ENCODE measurements around the gene CATSPERE.

Gene CATSPERE

DNA sequence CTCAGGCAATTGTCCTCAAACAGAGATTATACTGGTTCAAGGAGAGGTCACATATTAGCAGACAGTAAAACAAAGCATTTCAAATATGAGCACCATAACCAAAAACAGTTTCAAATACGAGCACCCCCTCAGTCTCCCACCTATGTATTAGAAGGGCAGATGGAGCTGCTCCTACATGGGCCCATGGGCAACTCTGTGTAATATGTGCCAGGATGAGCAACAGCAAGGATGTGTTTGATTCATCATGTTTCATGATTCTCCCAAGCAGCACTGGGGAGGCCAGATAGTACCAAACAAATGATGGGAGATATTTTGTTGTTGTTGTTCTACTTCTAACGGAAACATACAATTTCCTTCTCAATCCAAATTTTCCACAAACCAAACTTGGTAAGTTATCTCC lies 18.2 kb upstream of the CATSPERE start:
- ATAC-seq, result no peak
- Mint-ChIP-seq H3K36me3 (peaks cover 6% of the 10 kb centered on the region), H3K4me1 (peaks cover 41% of the 10 kb centered on the region), H3K27ac (no peak overlapping the region), H3K27me3 (no peaks in the 10 kb centered on the region), H3K4me3 (no peak overlapping the region), H3K9me3 (no peaks in the 10 kb centered on the region)

DNA sequence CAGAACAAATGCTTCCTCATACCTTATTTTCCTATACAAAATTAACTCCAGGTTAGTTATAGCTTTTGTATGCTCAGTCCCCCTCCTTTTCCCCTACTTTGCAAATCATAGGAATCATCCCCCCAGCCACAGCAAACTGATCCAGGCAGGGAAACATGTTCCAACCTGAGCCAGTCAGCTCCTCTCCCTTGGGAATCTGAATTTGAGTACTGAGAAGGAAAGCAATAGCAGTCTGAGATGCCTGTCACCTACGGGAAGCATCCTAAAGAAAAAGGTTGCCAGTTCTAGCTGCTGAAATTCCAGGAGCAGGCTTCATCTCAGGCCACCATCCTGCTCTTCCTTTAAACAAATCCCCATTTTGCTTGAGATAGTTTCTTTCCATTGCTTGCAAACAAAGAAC lies 16.2 kb upstream of the CATSPERE start:
- peaks cover 14% of the 10 kb centered on the region for H3K36me3 Mint-ChIP-seq
- no peak overlapping the region for H3K27ac Mint-ChIP-seq
- no peak overlapping the region for H3K4me3 Mint-ChIP-seq
- H3K4me1 Mint-ChIP-seq, result peaks cover 41% of the 10 kb centered on the region
- no peaks in the 10 kb centered on the region for H3K27me3 Mint-ChIP-seq
- no peak for ATAC-seq
- no peaks in the 10 kb centered on the region for H3K9me3 Mint-ChIP-seq

DNA sequence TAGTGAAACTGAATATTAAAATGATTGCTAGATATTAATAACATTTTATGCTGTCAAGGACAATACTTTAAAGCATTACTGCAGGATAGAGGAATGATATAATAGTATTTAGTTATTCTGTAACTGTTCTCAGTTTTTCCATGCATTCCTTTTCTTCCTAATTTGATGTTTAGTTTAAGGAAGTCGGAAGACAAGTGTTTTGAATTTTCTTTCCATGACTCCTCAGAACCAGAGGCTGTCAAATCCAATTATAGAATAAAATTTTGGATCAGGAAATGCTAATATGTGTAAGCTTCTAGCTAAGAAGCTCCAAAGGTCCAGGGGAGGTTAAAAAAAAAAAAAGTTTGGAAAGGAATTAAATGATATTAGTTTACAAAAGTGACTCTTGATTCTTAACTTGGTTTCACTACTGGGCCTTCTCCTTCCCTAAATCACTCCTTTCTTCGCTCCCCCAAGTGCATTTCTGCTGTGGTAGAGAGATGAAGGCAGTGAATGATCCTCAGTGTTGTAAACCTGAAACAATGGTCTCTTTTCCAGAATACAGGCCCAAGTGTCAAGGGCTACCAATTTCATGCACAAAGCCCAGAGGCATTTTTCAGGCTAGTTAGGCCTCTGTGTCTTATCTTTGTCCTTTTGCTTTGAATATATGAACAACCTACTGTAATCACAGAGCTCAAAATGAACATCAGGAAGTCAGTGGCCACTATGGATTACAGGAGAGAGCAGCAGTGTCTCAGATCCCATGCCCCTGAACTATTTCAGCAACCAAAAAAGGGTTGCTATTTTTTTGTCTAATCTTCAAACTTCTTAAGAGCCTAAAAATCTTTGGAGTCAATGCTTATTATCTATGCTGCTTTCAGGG lies 15.5 kb upstream of the CATSPERE start:
- no peak for ATAC-seq
- peaks cover 48% of the 10 kb centered on the region for H3K4me1 Mint-ChIP-seq
- H3K4me3 Mint-ChIP-seq, result no peak overlapping the region
- H3K36me3 Mint-ChIP-seq, result peaks cover 17% of the 10 kb centered on the region
- H3K9me3 Mint-ChIP-seq, result no peaks in the 10 kb centered on the region
- H3K27ac Mint-ChIP-seq, result peak overlapping the region; percentile 54
- H3K27me3 Mint-ChIP-seq, result no peaks in the 10 kb centered on the region

DNA sequence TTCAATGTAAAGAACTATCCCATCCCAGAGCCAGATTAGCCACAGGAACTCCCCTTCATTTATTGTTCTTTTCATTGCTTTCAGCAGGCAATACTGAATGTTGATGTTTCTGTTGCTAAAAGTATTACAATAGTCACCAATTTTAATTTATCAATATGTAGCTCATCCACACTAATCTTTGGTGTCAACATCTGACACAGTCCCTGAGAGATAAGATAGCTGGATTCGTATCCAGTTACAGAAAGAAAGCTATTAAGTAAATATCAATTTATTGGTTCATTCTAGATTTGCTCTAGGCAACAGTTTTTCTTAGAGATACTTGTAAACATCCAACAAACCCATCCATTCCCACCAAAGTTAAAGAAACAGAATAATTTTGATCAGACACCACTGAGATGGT lies 14.0 kb upstream of the CATSPERE start:
- Mint-ChIP-seq H3K4me1 (peaks cover 52% of the 10 kb centered on the region), H3K9me3 (no peaks in the 10 kb centered on the region), H3K27ac (no peak overlapping the region), H3K36me3 (peaks cover 17% of the 10 kb centered on the region), H3K27me3 (no peaks in the 10 kb centered on the region), H3K4me3 (no peak overlapping the region)
- no peak for ATAC-seq

DNA sequence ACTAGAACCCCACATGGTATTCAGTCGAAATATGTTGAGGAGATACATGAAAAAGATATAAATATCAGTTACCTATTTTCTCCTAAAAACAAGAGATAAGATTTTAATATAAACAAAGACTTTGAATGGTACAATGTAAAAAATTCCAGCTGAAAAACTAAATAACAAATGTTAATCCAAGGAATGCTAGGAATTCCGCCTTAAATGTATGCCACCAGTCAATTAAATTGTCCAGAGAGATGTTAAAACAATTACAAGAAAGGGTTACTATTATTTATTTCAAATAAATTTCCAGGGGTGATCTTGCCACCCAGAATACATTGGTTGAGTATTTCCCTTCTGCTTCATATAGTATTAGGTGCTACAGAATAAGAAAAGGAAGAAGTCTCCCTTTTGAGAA lies 13.5 kb upstream of the CATSPERE start:
- peaks cover 17% of the 10 kb centered on the region for H3K36me3 Mint-ChIP-seq
- peaks cover 57% of the 10 kb centered on the region for H3K4me1 Mint-ChIP-seq
- no peak for ATAC-seq
- no peak overlapping the region for H3K4me3 Mint-ChIP-seq
- H3K27ac Mint-ChIP-seq, result no peak overlapping the region
- H3K27me3 Mint-ChIP-seq, result no peaks in the 10 kb centered on the region
- H3K9me3 Mint-ChIP-seq, result no peaks in the 10 kb centered on the region

DNA sequence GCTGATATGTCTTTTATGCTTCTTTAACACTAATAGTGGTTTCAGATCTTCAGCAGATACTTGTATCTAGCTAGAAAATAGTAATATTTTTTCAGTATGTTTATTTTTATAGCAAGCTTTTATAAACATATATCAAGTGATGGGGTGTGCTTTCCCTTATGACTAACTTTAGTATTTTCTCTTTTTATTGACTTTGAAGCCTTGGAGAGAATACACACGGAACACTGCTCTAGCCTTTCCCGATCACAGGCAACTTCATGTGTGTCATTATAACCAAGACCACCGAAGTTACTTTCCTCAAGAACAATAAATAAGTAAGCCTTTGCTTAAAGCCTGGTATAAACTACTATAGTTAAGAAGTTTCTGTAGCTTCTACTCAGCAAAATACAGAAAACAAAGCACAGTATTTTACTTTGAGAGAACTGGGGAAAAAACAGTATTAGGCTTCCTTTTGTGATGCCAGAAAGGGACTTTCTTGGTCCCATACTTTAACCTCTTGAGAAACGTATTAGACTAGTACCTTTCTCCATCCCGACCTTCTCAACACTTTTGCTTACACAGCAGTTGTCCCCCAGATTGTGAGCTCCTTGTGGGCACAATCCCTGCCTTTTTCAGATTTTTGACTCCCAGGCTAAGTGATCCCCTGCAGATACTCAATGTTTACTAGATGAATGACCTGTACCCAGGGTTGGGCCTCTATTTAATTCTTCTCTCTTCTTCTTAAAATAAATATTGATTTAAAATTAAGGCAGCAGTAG lies 12.6 kb upstream of the CATSPERE start:
- peaks cover 57% of the 10 kb centered on the region for H3K4me1 Mint-ChIP-seq
- no peak overlapping the region for H3K27ac Mint-ChIP-seq
- ATAC-seq, result no peak

DNA sequence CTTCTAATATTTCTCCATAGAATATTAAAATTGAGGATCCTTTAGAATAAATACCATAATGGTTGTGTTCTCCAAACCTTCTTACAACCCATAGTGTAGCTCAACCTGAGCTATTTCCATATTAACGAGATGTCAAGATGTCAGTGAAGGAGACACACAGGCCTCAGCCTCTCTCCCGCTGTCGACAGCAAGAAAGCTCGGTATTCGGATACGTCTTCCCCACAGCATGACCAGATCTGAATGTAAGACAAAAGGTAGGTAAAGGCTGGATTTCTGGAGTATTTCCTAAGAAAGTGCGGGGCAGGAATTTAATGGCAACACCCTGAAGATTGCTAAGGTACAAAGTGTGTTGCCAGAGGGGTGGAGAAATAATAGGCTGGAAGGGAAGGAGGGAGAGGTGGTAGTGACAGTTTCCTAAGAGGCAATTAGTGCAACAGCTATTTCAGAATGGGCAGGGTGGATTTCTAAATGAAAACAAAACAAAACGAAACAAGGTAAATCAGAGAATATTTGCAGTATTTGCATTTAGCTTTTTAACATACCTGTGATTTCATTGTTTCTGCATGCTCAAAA lies 11.1 kb upstream of the CATSPERE start:
- no peak for ATAC-seq
- Mint-ChIP-seq H3K9me3 (no peaks in the 10 kb centered on the region), H3K27ac (peak overlapping the region; percentile 78), H3K27me3 (no peaks in the 10 kb centered on the region), H3K4me3 (peak overlapping the region; percentile 77), H3K4me1 (peaks cover 53% of the 10 kb centered on the region), H3K36me3 (peaks cover 13% of the 10 kb centered on the region)

More for the DNA sequence above, 12.6 kb upstream of the CATSPERE start:
- H3K4me3 Mint-ChIP-seq, result no peak overlapping the region
- no peaks in the 10 kb centered on the region for H3K27me3 Mint-ChIP-seq
- H3K9me3 Mint-ChIP-seq, result no peaks in the 10 kb centered on the region
- peaks cover 17% of the 10 kb centered on the region for H3K36me3 Mint-ChIP-seq

DNA sequence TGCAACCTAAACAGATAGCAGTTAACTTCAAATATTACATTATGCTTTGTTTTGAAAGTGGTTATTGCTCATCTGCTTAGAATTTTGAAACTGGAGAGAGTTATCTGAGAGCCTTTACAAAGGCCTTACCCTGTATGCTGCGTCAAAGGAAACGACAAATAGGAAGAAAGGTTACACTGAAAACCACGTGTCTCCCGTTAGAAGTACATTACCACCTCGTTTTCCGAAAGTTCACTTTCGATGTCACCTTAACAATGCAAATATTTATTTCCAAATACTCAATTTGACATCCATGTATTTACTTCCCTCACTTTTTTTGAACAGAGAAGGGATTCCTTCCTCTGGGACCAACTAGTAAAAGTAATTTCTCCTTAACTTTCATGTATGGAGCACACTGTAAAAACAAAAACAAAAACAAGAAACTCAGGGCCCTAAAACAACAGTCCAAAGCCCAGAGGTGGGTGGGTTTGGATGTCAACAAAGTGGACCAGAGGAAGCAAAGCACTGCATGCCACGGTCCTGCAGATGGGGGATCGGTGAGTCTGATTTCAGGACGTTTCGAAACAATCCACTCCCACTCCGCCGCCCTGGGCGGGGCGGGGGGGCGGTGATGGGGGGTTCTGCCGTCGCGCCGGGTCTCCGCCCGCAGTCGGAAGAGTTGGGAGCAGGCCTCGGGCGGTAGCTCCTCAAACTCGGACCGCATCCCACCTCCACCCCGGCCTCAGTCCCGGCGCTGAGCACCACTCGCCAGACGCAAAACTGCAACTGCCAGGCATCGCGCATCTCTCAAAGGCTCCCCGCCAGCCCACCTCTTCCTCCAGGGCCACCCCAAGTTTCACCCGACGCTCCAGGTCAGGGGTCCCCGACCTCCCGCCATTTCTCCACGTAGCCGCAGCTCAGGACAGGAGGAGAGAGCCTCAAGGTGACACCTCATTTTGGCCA lies 10.2 kb upstream of the CATSPERE start:
- peak overlapping the region; percentile 78 for H3K27ac Mint-ChIP-seq
- ATAC-seq, result peak; percentile 29
- peaks cover 44% of the 10 kb centered on the region for H3K4me1 Mint-ChIP-seq
- H3K4me3 Mint-ChIP-seq, result peak overlapping the region; percentile 77
- peaks cover 10% of the 10 kb centered on the region for H3K36me3 Mint-ChIP-seq
- H3K9me3 Mint-ChIP-seq, result no peaks in the 10 kb centered on the region
- H3K27me3 Mint-ChIP-seq, result no peaks in the 10 kb centered on the region

DNA sequence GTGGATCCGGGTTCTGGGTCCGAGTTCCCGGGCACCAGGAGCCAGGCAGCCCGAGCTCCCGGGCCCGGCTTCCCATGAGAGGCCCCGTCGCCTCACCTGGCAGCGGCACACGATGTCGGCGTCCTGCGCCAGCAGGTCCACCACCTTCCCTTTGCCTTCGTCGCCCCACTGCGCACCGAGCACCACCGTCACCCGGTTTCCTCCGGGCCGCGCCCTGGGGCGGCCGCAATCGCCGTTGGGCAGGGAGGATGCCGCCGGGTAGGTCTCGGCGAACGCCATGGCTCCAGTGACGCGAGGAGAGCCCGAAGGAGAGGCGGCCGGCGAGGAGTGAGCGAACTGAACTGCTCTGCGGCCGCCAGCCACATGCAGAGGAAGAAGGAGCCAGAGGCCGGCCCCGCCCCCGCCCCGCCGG lies 9.5 kb upstream of the CATSPERE start, which contains the start of gene ADSS2:
ADSS2 (minus strand) TSS at position 371 of the 412 bp plus-strand sequence; CDS start at position 279, 92 bp downstream.
- H3K27ac Mint-ChIP-seq, result peak within 1 kb of the TSS; percentile 78
- no peak for ATAC-seq
- no peaks in the 10 kb centered on the region for H3K27me3 Mint-ChIP-seq
- H3K4me3 Mint-ChIP-seq, result peak within 1 kb of the TSS; percentile 77
- H3K9me3 Mint-ChIP-seq, result no peaks in the 10 kb centered on the region
- peaks cover 10% of the 10 kb centered on the region for H3K36me3 Mint-ChIP-seq
- H3K4me1 Mint-ChIP-seq, result peaks cover 39% of the 10 kb centered on the region

DNA sequence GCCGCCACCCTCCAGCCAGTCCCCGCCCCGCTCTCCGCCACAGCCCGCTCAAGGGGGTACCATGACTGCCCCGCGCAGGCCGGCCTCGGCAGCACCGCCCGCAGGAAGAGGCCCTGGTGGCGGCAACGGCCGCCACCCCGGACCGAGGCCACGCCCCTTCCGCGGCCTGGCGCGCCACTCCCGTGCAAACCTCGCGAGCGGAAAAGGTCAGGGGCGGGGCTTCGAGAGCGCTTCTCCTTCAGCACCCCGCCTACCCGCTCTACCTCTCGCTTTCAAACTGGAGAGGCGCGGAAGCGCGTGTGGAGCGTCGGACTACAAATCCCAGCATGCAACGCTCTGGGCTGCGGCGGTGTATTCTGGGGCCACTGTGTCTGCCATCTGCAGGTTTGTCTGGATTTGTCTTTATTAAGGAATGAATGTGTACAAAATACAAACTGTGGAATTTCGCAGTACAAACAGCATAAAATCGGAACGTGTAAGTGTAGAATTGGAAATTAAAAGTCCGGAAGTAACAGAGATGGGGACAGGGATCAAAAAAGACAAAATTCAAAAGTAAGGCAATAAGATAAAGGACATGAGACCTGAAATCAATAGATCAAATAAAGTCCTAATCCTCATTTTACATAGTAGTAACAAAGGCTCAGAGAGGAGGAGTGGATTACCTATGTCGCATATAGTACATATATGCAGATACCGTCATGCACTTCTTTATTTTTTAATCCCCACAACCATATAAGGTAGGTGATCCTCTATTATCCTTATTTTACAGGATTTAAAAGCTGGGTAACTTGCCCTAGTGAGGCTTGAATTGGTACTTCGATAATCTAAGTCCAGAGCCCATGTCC lies 8.9 kb upstream of the CATSPERE start:
- Mint-ChIP-seq H3K27ac (peak overlapping the region; percentile 78), H3K9me3 (no peaks in the 10 kb centered on the region), H3K27me3 (no peaks in the 10 kb centered on the region), H3K4me1 (peaks cover 34% of the 10 kb centered on the region), H3K4me3 (peak overlapping the region; percentile 77), H3K36me3 (peaks cover 10% of the 10 kb centered on the region)
- ATAC-seq, result peak; percentile 98

DNA sequence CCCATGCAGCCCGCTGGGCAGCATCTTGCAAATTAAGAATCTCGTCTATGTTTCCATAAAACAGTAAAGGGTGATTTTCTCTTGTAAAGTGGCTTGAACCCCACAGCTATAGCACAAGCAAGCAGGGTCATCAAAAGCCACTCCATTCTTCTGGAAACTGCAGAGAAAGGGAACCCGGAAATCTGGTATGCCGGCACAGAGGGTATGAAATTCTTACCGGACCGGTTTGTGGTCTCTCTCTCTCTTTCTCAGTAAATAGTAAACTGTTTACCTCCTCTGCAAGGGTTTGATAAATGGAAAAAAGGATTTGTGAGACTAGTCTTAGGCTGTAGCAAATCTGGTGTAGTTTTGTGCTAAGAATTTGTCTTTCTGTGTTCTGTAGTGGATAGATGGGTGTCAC lies 6.7 kb upstream of the CATSPERE start:
- Mint-ChIP-seq H3K4me1 (peaks cover 20% of the 10 kb centered on the region), H3K27ac (no peak overlapping the region)

DNA sequence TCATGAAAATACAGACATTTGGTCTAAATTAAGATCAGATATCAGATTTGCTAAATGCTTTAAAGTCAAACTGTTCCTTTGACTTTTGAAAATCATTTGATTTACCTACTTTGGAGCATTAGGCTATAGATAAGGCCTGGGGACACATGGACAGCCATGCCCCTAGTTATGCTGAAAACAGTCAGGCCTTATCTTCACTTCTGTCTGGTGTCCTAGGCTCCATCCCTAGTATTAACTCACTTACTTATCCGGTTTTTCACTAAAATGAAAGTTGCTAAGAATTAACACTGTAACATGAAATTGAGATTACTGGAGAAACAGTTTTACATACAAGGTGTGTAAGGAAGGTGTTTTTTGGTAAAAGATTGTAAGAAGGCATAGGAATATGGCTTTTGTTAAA lies 4.5 kb upstream of the CATSPERE start:
- no peak overlapping the region for H3K27ac Mint-ChIP-seq
- no peaks in the 10 kb centered on the region for H3K9me3 Mint-ChIP-seq
- no peak for ATAC-seq
- H3K4me1 Mint-ChIP-seq, result peaks cover 16% of the 10 kb centered on the region
- H3K27me3 Mint-ChIP-seq, result no peaks in the 10 kb centered on the region
- H3K36me3 Mint-ChIP-seq, result peaks cover 6% of the 10 kb centered on the region
- no peak overlapping the region for H3K4me3 Mint-ChIP-seq

More for the DNA sequence above, 6.7 kb upstream of the CATSPERE start:
- peaks cover 7% of the 10 kb centered on the region for H3K36me3 Mint-ChIP-seq
- H3K9me3 Mint-ChIP-seq, result no peaks in the 10 kb centered on the region
- H3K27me3 Mint-ChIP-seq, result no peaks in the 10 kb centered on the region
- H3K4me3 Mint-ChIP-seq, result no peak overlapping the region
- no peak for ATAC-seq

DNA sequence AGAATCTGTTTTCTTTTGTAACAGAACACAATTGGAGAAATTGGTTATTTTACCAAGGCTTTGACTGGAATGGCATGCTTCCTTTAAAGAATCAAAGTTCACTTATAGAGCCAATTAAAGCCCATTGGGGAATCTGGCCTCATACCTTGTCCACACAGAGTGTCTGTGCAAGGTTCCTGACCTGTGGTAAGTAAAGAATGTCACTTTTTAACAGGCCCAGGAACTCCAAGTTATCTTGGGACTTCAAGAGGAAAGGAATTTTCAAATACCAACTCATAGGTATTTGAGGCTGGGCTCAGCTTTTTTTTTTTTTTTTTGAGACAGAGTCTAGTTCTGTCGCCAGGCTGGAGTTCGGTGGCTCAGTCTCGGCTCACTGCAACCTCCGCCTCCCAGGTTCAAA lies 2.3 kb upstream of the CATSPERE start:
- no peaks in the 10 kb centered on the region for H3K27me3 Mint-ChIP-seq
- no peak overlapping the region for H3K4me3 Mint-ChIP-seq
- peaks cover 6% of the 10 kb centered on the region for H3K36me3 Mint-ChIP-seq
- no peak for ATAC-seq
- no peaks in the 10 kb centered on the region for H3K9me3 Mint-ChIP-seq
- H3K27ac Mint-ChIP-seq, result no peak overlapping the region
- H3K4me1 Mint-ChIP-seq, result peaks cover 11% of the 10 kb centered on the region

DNA sequence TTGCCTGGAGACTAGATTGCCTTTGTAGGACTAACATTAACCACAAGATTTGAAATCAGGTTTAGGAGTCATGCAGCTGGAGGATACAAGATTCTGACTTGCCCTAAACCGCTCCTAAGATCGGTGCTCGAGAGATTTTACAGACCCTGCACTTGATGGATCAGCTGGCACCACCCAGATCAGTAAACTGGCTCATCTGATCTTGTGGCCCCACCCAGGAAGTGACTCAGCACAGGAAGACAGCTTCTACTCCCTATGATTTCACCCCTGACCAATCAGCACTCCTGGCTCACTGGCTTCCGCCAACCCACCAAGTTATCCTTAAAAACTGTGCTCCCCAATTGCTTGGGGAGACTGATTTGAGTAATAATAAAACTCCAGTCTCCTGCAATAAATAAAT lies 876 bp upstream of the CATSPERE start:
- no peaks in the 10 kb centered on the region for H3K27me3 Mint-ChIP-seq
- no peak overlapping the region for H3K4me3 Mint-ChIP-seq
- H3K4me1 Mint-ChIP-seq, result peaks cover 11% of the 10 kb centered on the region
- no peak overlapping the region for H3K27ac Mint-ChIP-seq
- no peak for ATAC-seq
- no peaks in the 10 kb centered on the region for H3K9me3 Mint-ChIP-seq
- H3K36me3 Mint-ChIP-seq, result peaks cover 6% of the 10 kb centered on the region
